Activated naive CD4-positive, alpha-beta T cell treated with anti-CD3 and anti-CD28 coated beads for 36 hours (primary cell): ENCODE measurements around the gene PLA2G5. TPM values are rescaled to one million over a fixed set of nuclear protein-coding genes. Genes with fewer than 3 reads are reported as not detected.

Experiments used
- total RNA-seq, 2 experiments: library from RNA; stranded (reverse); gene quantifications; one replicate each; pipeline ENCODE4 v1.2.3, GENCODE V29; 2021

Gene PLA2G5
- total RNA-seq, 2 experiments from 2014 or later: not detected

Other genes starting within 250 kb of the PLA2G5 start
- gene OTUD3, start 187.8 kb upstream of the PLA2G5 start, total RNA-seq: 10 to 100 TPM in 1 of 2 experiments, 1 to 10 TPM in 1; 8.3 to 10.8 TPM
- gene PLA2G2E, start 146.6 kb upstream of the PLA2G5 start, total RNA-seq: not detected
- gene PLA2G2A, start 90.6 kb upstream of the PLA2G5 start, total RNA-seq: not detected
- under 1 TPM; 0.19 to 0.35 TPM for gene PLA2G2D, start 49.3 kb downstream of the PLA2G5 start, total RNA-seq
- gene PLA2G2F, start 69.1 kb downstream of the PLA2G5 start, total RNA-seq: not detected
- under 1 TPM; 0.27 to 0.33 TPM for gene UBXN10, start 115.9 kb downstream of the PLA2G5 start, total RNA-seq
- gene PLA2G2C, start 116.3 kb downstream of the PLA2G5 start, total RNA-seq: under 1 TPM; 0.94 to 0.95 TPM
- gene VWA5B1, start 220.7 kb downstream of the PLA2G5 start, total RNA-seq: not detected